GDM1 (cell line): ENCODE data around the gene GRIP1.
A peak's percentile ranks its signal among the peaks of the same experiment; 100 is the strongest.

Experiments used
- DNase-seq: peaks from one replicate; lab custom pipeline; 2025; lab: John Stamatoyannopoulos, UW

Gene GRIP1

DNA sequence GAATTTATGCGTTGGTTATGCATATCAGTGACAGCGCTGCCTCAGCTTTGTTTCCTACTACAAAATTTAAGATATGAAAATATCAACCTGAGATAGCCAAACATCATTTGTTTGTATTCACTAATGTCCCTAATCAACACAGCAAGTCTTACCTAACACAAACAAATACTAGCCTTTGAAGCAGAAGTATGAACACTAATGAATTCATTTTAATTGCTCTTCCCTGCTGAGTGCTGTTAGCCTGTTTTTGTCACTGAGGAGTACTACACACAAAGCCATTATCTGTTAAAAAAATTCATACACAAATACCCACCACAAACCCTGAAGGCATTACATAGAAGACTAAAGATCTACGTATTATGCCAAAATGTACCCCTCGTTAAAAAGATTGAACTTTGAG, 225.8 kb downstream of the GRIP1 start:
- DNase-seq = no peak

DNA sequence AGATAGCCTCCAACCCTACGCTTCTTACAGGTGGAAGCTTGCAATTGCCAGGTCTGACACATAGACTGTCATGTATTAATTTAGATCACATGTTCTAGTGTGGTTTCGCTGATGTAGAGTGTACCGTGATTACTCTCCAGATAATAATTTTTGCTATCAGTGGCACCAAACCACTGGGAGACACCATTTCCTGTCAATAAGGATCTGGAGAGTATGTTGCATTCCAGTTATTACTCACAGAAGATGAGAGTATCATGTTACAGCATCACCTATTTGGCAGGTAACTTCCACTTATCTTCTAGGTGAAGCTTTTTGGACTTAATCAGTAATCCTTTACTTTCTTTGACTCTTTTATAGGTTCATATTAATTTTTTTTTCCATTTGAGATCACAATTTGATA, 229.3 kb downstream of the GRIP1 start:
- DNase-seq = no peak

- DNase-seq = no peak
Observed at GRCh38 chr12:66447643-66448042, 231.2 kb downstream of the GRIP1 start.

DNA sequence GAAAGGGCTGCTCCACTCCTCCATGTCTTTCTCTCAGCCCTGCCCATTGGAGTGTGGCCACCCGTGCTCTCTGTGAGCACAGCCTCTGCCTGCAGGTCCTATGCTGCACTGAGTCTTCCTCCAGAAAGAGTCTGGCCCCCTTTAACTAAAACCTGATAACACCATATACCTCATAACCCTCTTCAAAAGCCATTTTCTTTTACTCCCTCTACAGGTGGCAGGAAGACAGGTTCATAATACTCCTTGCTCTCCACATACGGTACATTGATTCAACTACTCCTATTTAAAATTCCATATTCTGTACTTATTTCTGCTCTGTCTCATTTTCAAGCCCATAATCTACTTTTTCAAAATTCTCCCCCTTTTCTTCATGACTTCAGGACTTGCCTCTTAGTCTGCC, 232.6 kb downstream of the GRIP1 start:
- no peak for DNase-seq

GRCh38 chr12:66441905-66442559, 236.8 kb downstream of the GRIP1 start:
- DNase-seq = no peak

- no peak for DNase-seq
Observed at GRCh38 chr12:66438601-66439000, 240.3 kb downstream of the GRIP1 start.

DNA sequence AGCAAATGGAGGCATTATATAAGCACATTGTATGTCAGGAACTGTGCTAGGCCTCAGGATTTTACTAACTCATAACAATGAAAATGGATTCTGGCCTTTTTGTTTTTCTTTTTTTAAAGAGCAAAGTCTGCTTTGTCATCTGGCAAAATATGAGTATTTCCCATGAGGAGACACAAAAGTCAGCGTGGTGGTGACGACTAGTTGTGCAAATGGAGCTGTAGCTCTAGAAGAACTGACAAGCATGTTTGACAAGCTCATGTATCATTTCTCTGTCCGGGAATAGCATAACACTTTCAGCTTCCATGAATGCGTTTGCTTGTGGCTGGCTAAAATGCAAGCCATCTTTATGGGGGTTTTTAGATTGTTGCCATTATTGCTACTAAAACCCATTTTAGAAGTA, 248.8 kb downstream of the GRIP1 start:
- no peak for DNase-seq

GRCh38 chr12:66428870-66429269, 250.0 kb downstream of the GRIP1 start:
- no peak for DNase-seq

DNA sequence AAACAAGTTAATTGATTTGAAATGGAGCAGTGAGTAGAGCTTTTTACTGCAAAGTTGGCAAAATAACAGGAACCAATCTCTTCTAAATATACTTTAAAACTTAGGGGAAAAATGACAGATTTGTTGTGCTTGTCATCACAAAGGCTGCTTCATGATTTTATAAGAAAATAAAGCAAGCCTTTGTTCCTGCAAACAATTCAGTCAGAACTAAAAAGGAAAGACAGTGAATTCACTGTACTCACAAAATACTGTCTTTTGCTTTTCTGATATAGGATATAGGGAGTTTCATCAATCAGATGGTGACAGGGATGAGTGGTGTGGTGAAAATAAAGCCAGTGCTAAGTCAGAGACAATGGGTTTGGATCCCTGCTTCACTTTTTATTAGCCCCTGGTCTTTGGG, 250.6 kb downstream of the GRIP1 start:
- no peak for DNase-seq

DNA sequence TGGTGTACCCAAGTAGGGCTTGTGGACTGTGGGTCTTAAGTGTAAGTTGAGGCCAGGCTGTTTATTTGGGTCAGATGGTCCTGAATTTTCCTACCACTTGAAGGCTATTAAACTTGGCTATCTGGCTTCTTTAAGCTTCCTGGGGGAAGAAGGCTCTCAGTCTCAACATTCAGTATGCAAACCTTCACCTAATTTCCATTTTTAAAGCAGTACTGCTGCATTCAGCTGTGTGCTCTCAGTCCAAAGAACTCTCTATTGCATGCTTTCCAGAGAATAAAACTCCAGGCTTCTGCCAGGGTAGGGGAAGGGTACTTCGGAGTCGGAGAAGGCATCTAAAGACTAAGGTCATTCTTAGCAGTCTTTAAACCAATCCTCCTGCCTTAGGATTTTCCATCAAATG, 252.2 kb downstream of the GRIP1 start:
- DNase-seq = no peak

- DNase-seq = no peak
Observed at GRCh38 chr12:66423266-66423665, 255.6 kb downstream of the GRIP1 start.

DNA sequence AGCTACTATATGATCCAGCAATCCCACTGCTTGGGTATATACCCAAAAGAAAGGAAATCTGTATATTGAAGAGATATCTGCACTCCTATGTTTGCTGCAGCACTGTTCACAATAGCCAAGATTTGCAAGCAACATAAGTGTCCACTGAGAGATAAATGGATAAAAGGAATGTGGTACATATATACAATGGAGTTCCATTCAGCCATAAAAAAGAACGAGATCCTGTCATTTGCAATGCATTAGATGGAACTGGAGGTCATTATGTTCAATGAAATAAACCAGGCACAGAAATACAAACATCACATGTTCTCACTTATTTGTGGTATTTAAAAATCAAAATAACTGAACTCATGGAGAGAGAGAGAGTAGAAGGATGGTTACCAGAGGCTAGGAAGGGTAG, 260.0 kb downstream of the GRIP1 start:
- DNase-seq = no peak

DNA sequence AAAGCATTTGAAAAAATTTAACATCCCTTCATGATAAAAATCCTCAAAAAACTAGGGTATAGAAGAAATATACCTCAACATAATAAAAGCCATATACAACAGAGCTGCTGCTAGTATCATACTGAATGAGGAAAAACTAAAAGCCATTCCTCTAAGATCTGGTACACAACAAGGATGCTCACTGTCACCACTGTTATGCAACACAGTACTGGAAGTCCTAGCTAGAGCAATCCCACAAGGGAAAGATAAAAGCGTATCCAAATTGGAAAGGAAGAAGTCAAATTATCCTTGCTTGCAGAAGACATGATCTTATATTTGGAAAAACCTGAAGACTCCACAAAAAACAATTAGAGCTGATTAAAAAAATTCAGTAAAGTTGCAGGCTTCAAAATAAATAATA, 261.7 kb downstream of the GRIP1 start:
- DNase-seq = no peak

DNA sequence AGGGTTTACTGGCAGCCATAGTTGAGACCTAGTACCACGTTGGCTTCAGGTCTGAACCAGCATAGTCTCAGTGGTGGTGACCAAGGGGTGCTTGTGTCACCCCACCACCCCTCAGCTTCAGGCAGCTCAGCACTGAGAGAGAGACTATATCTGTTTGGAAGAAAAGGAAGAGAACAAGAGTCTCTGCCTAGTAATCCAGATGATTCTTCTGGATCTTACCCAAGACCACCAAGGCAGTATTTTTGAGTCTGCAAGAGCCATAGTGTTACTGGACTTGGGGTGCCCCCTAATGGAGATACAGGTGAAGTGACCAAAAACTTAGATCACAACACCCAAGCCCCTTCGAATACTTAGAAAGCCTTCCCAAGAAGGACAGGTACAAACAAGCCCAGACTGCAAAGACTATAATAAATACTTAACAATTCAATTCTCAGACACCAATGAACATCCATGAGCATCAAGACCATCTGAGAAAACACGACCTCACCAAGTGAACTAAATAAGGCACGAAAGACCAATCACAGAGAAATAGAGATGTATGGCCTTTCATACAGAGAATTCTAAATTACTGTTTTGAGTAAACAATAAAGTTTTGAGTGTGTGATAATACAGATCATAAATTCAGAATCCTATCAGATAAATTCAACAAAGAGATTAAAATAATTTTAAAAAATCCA, 269.5 kb downstream of the GRIP1 start:
- peak; percentile 56 for DNase-seq

- no peak for DNase-seq
Observed at GRCh38 chr12:66405395-66405794, 273.5 kb downstream of the GRIP1 start.

DNA sequence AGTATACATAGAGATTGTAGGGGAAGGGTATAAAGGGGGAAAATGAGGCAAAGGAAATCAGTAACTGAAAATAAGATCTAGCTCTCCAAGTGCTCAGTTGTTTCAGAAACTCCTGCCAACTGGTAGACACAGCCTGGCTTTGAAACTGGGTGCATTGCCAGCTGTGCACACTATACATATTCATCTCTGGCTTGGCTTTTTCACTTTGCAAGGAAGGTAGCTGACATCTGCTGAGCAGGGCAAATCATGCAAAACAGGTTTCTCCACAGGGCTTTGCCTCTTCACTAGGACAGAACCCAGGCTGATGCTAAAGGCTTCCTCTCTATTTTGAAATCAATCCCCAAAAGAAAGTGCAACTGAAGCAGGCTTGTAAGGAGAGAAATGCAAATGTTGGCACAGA, 275.1 kb downstream of the GRIP1 start:
- DNase-seq = no peak

DNA sequence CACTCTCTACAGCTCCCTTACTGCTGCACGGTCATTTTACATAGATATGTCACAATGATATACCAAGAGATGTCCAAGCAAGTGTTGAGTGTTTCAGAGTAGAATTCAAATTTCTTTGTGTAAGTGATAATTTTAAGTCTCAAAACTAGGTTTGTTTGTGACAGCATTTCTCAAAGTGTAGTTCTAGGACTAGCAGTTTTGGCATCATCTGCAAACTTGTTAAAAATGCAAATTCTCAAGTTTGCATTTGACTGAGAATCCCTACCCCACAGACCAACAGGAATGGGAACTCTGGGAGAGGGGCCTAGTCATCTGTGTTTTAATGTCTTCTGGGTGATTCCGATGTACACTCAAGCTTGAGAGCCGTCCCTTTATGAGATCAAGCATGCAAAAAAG, 279.0 kb downstream of the GRIP1 start:
- no peak for DNase-seq

DNA sequence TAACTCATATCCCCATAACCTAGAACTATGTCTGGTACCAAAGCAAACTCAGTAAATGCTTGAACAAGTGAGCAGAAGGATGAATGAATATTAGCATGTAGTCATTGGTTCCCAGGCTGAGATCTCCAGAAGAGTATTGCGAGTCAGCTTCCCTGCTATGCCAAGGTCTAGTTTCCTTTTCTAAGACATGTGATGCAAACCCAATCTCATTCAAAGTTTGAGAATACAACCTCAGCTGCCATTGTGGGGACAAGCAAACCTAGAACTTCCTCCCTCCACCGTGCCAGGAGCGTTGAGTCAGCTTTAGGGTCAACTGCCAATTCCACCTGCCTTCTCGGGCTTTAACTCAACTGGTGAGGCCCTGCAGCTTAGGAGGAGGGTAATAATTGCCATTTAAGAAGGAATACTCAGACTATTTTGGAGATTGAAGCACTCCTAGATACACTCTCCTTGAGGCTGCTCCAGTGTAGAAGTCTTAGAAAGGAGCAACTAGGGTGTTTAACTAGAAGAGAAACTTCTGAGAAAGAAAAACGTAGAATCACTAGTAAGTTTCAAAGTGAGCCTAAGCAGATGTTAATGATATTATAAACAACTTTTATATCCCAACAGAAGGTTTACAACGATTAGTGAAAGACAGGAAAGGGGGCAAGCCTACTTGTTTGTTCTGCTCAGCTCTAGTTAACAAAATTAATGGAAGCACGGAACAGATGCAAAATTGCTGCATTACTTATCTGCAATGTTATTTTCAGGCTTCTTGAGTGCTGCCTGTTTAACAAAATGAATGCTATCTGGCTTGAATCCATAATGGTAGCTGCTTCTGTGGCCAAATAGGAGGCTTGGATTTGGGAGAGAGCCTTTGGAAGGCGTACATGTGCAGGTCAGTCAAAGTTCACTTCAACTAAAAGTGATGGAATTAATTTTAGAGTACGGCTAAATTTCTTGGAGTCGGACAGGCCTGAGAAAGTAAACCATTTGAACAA, 279.7 kb downstream of the GRIP1 start:
- no peak for DNase-seq

DNA sequence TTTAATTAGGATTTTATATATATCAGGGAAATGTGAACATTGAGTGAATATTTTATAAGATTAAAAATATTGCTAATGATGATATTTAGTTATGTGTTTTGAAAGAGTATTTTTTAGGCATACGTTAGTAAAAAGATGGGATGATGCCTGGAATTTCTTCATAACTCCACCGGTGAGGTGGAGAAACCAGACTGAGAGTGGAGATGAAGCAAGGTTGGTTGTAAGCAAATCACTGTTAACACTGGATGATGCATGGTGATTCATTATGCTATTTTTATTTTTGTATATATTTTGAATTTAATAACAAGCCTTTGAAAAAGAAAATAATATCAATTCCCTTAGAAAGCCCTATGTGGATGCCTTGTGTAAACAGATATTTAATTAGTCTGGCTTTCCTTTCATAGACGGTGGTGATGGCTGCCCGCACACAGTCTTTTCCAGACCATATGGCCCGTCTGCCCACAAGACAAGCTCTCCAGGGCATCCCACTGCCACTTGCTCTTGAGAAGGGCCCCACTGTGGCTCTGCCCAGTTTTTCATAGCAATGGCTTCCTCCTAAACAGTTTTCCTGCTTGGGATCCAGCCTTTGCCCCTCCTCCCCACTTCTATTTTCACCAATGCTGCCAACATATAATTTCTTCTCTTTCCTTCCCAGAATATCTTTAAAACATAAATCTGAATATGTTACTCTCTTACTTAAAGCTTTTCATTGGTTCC, 281.1 kb downstream of the GRIP1 start:
- DNase-seq = no peak

- DNase-seq = no peak
Observed at GRCh38 chr12:66393890-66394289, 285.0 kb downstream of the GRIP1 start.

DNA sequence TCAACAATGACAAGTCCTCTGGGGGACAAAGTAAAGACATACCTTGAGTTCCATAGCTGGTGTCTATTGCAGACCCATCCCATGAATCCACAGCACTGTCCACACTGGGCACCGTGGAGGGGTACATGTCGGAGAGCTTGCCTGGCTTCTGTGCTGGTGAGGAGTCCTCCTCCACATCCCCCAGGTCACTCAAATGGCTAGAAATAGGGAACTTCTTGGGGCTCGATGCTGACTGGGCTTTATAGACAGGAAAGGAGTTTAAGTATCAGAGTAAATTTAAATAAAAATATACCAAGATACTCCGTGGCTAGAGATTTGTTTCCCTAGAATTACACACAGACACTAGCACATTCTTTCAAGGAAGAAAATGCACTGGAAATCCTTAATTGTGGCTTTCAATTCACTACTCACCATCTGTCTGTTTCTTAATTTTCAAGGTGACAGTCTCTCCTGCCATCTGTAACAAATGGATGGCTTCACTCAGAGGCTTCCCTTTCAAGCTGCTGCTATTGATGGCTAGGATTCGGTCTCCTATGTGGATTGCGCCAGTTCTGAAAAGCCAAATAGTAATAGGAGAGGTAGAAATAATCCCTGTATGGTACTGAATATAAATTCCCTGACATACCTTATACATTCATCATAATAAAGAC, 286.5 kb downstream of the GRIP1 start:
- no peak for DNase-seq

- DNase-seq = no peak
Observed at GRCh38 chr12:66388517-66388916, 290.4 kb downstream of the GRIP1 start.
